K562 (cell line): ENCODE results near the gene KCNH3. TPM values are rescaled to one million over a fixed set of nuclear protein-coding genes. Genes with fewer than 3 reads are reported as not detected.
A peak's percentile ranks its signal among the peaks of the same experiment; 100 is the strongest.

Experiments used
- CREB1 ChIP-seq, 2 experiments: sonication (generic) in 1 of 2; formaldehyde crosslinking in 1 of 2; IDR thresholded peaks; 2 replicates each; pipeline versions ENCODE4 v1.6.1 to v1.8.0; 2012 to 2022; ENCODE audit warnings: inconsistent platforms in 1 of 2, mild to moderate bottlenecking in 1 of 2, missing genetic modification reagents in 1 of 2, moderate library complexity in 1 of 2
- EWSR1 ChIP-seq: fragments of 450-650 bp; IDR thresholded peaks from 2 replicates; pipeline ENCODE4 v1.6.1; 2018; ENCODE audit warnings: borderline replicate concordance, mild to moderate bottlenecking, low read depth, moderate library complexity; ENCODE audit not compliant: partially characterized antibody
- GABPA ChIP-seq: fragments of 200-800 bp; sonication (Bioruptor generic); conservative IDR thresholded peaks from 2 replicates; pipeline ENCODE4 v1.6.1; 2016; ENCODE audit warnings: low read depth, missing genetic modification characterization, missing compliant biosample characterization
- GTF2E2 ChIP-seq: fragments of 200-800 bp; sonication (Bioruptor generic); IDR thresholded peaks from 2 replicates; pipeline ENCODE4 v1.6.1; 2016; ENCODE audit warnings: missing genetic modification characterization, missing compliant biosample characterization
- HDAC3 ChIP-seq: fragments of 450-650 bp; IDR thresholded peaks from 2 replicates; pipeline ENCODE4 v1.6.1; 2018; ENCODE audit warnings: borderline replicate concordance, mild to moderate bottlenecking, moderate library complexity; ENCODE audit not compliant: partially characterized antibody
- MBD2 ChIP-seq: sonication (generic); IDR thresholded peaks from 2 replicates; pipeline ENCODE4 v1.6.1; 2016; ENCODE audit warnings: low read depth, borderline replicate concordance
- MEIS2 ChIP-seq: fragments of 450-650 bp; IDR thresholded peaks from 2 replicates; pipeline ENCODE4 v1.6.1; 2014; ENCODE audit warnings: mild to moderate bottlenecking; ENCODE audit not compliant: partially characterized antibody
- NFRKB ChIP-seq: fragments of 450-650 bp; IDR thresholded peaks from 2 replicates; pipeline ENCODE4 v1.6.1; 2016; ENCODE audit warnings: low read depth
- NR2C1 ChIP-seq, 2 experiments: fragments of 450-650 bp; IDR thresholded peaks; 2 replicates each; pipeline ENCODE4 v1.6.1; 2017; ENCODE audit warnings: mild to moderate bottlenecking in 2 of 2, antibody characterized with exemption in 1 of 2, inconsistent platforms in 1 of 2, missing compliant biosample characterization in 1 of 2, missing genetic modification characterization in 1 of 2
- OTX1 ChIP-seq: fragments of 450-650 bp; formaldehyde crosslinking; IDR thresholded peaks from 2 replicates; pipeline ENCODE4 v1.4.0; 2022; ENCODE audit warnings: mild to moderate bottlenecking
- POLR2H ChIP-seq: IDR thresholded peaks from 2 replicates; pipeline ENCODE4 v1.6.1; 2016; ENCODE audit warnings: missing genetic modification characterization, low read depth, mild to moderate bottlenecking, control low read depth, missing compliant biosample characterization, moderate library complexity
- RFX1 ChIP-seq: fragments of 450-650 bp; IDR thresholded peaks from 2 replicates; pipeline ENCODE4 v1.6.1; 2016; ENCODE audit warnings: mild to moderate bottlenecking, moderate library complexity
- TBP ChIP-seq: optimal IDR thresholded peaks from 2 replicates; pipeline ENCODE3; 2011; ENCODE audit warnings: low read depth, low read length, improper control_type of control experiment
- TEAD1 ChIP-seq, 2 experiments: fragments of 450-650 bp in 1 of 2; sonication (generic) in 1 of 2; formaldehyde crosslinking; IDR thresholded peaks; 2 replicates each; pipeline versions ENCODE4 v1.4.0 to v1.8.0; 2020 to 2022; ENCODE audit warnings: mild to moderate bottlenecking in 2 of 2, missing genetic modification reagents in 1 of 2
- TEAD4 ChIP-seq, 2 experiments: sonication (generic) in 1 of 2; formaldehyde crosslinking in 1 of 2; IDR thresholded peaks; 2 replicates each; pipeline versions ENCODE4 v1.6.1 to v1.8.0; 2012 to 2022; ENCODE audit warnings: borderline replicate concordance in 1 of 2, inconsistent platforms in 1 of 2, low read length in 1 of 2, mild to moderate bottlenecking in 1 of 2, missing genetic modification reagents in 1 of 2
- polyA plus RNA-seq, 8 experiments: library from polyadenylated mRNA; depleted of rRNA in 4 of 8; stranded (reverse) in 5 of 8; unstranded in 3 of 8; fragments of >200 nt; fragmentation: Nextera tagmentation in 2 of 8; fragmentation: Illumina TruSeq in 1 of 8; extraction: Ambion mirVana in 2 of 8; extraction: Trizol in 1 of 8; gene quantifications; 2 replicates each; pipeline versions ENCODE4 v1.2.1 to v1.2.3, GENCODE V29; 2011 to 2014; ENCODE audit warnings: inconsistent platforms in 1 of 8, missing spikeins in 1 of 8
- total RNA-seq, 7 experiments: library from RNA; depleted of rRNA in 6 of 7; stranded (reverse); fragments of >200 nt in 6 of 7; fragmentation: Illumina TruSeq in 2 of 7; extraction: Trizol in 2 of 7; gene quantifications; 2 replicates each; pipeline versions ENCODE4 v1.2.1 to v1.2.3, GENCODE V29; 2011 to 2021; ENCODE audit warnings: low replicate concordance in 1 of 7
- TF ChIP-seq, protein P1 (sequence below): sonication (generic); formaldehyde crosslinking; IDR thresholded peaks from 2 replicates; pipeline ENCODE4 v1.8.0; 2022; ENCODE audit warnings: mild to moderate bottlenecking, missing genetic modification reagents
- TF ChIP-seq, protein P2 (sequence below): sonication (generic); formaldehyde crosslinking; IDR thresholded peaks from 2 replicates; pipeline ENCODE4 v1.8.0; 2023; ENCODE audit warnings: mild to moderate bottlenecking, missing genetic modification reagents

Gene KCNH3
- total and polyA plus RNA-seq, 9 of the 15 experiments (the other 6 are each of a cell fraction or from before 2014, with no cell fraction given): 0.01 to 0.09 TPM; not detected in 7

DNA sequence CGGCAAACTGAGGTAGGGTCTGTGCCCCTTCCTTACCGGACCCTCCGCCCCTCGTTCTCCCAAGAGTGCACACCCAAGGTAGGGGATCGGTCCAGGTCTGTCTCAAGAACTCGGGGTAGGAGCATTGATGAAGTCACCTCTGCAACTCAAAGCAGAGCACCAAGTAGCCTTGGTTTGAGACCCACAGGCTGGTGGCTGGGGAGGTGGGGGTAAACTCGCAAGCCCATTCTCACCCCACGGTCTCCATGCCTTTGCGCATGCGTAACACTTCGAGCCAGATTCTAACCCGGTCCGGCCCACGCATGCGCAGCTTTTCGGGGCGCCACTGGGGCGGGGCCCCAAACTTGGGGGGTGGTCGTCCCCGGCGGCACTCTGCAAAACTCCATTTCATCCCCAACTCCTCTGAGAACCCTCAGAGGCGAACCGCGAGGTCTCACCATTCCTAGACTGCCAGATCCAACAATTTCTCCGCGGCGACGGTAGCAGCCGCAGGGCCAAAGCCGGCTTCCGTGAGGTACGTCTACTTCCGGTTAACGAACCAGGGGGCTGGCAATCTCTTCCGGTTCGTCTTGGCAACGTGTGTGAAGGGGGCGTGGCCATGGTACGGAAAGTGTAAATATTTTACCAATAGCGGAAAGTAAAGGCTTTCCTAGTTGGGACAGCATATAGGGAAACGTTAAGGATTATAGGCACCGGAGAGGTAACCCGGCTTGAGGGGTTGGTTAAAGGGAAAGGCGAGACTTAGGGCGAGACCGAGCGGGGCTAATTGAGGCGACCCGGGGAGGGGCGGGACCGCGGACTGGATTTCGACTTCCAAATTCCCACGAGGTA lies 29.0 kb downstream of the KCNH3 start, which contains the start of gene MCRS1 (continued):
- no peak for TF ChIP-seq OTX1
- TF ChIP-seq TEAD1 (CRISPR knock-in tag; IDR thresholded peaks at IDR 0.05): peak in 1 of 2 experiments; percentile 90; a peak in 2 of 4 replicates
- TF ChIP-seq CREB1 (IDR thresholded peaks at IDR 0.05): no peak; the same call in 1 of the 2 replicates
- TF ChIP-seq CREB1 (CRISPR knock-in tag; IDR thresholded peaks at IDR 0.05): peak; percentile 67; the same call in 1 of the 2 replicates
- TF ChIP-seq EWSR1: no peak
- peak; percentile 100 for TF ChIP-seq GABPA
- peak; percentile 85 for TF ChIP-seq TBP
- 0 out of 2 replicates have a peak, but pooled peaks have one; percentile 48 for TF ChIP-seq GTF2E2 (tag)
- peak; percentile 100 for TF ChIP-seq NR2C1 (IDR thresholded peaks at IDR 0.05)
- peak; percentile 100 for TF ChIP-seq NR2C1 (tag; IDR thresholded peaks at IDR 0.05)
- TF ChIP-seq MBD2: peak; percentile 78; the same call in 1 of the 2 replicates
- peak; percentile 83 for TF ChIP-seq POLR2H (tag)
- TF ChIP-seq, protein P1, sequence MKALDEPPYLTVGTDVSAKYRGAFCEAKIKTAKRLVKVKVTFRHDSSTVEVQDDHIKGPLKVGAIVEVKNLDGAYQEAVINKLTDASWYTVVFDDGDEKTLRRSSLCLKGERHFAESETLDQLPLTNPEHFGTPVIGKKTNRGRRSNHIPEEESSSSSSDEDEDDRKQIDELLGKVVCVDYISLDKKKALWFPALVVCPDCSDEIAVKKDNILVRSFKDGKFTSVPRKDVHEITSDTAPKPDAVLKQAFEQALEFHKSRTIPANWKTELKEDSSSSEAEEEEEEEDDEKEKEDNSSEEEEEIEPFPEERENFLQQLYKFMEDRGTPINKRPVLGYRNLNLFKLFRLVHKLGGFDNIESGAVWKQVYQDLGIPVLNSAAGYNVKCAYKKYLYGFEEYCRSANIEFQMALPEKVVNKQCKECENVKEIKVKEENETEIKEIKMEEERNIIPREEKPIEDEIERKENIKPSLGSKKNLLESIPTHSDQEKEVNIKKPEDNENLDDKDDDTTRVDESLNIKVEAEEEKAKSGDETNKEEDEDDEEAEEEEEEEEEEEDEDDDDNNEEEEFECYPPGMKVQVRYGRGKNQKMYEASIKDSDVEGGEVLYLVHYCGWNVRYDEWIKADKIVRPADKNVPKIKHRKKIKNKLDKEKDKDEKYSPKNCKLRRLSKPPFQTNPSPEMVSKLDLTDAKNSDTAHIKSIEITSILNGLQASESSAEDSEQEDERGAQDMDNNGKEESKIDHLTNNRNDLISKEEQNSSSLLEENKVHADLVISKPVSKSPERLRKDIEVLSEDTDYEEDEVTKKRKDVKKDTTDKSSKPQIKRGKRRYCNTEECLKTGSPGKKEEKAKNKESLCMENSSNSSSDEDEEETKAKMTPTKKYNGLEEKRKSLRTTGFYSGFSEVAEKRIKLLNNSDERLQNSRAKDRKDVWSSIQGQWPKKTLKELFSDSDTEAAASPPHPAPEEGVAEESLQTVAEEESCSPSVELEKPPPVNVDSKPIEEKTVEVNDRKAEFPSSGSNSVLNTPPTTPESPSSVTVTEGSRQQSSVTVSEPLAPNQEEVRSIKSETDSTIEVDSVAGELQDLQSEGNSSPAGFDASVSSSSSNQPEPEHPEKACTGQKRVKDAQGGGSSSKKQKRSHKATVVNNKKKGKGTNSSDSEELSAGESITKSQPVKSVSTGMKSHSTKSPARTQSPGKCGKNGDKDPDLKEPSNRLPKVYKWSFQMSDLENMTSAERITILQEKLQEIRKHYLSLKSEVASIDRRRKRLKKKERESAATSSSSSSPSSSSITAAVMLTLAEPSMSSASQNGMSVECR (CRISPR knock-in tag): peak; percentile 98
- no peak; the same call in 1 of the 2 replicates for TF ChIP-seq TEAD4 (IDR thresholded peaks at IDR 0.05; ENCODE audit: low read length)
- TF ChIP-seq TEAD4 (CRISPR knock-in tag; IDR thresholded peaks at IDR 0.05; ENCODE audit: borderline replicate concordance): no peak; the same call in 1 of the 2 replicates
- TF ChIP-seq MEIS2: peak; percentile 98
- TF ChIP-seq RFX1: peak; percentile 73
- no peak for TF ChIP-seq HDAC3
- TF ChIP-seq, protein P2, sequence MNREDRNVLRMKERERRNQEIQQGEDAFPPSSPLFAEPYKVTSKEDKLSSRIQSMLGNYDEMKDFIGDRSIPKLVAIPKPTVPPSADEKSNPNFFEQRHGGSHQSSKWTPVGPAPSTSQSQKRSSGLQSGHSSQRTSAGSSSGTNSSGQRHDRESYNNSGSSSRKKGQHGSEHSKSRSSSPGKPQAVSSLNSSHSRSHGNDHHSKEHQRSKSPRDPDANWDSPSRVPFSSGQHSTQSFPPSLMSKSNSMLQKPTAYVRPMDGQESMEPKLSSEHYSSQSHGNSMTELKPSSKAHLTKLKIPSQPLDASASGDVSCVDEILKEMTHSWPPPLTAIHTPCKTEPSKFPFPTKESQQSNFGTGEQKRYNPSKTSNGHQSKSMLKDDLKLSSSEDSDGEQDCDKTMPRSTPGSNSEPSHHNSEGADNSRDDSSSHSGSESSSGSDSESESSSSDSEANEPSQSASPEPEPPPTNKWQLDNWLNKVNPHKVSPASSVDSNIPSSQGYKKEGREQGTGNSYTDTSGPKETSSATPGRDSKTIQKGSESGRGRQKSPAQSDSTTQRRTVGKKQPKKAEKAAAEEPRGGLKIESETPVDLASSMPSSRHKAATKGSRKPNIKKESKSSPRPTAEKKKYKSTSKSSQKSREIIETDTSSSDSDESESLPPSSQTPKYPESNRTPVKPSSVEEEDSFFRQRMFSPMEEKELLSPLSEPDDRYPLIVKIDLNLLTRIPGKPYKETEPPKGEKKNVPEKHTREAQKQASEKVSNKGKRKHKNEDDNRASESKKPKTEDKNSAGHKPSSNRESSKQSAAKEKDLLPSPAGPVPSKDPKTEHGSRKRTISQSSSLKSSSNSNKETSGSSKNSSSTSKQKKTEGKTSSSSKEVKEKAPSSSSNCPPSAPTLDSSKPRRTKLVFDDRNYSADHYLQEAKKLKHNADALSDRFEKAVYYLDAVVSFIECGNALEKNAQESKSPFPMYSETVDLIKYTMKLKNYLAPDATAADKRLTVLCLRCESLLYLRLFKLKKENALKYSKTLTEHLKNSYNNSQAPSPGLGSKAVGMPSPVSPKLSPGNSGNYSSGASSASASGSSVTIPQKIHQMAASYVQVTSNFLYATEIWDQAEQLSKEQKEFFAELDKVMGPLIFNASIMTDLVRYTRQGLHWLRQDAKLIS: peak; percentile 89
- 0 out of 2 replicates have a peak, but pooled peaks have one; percentile 18 for TF ChIP-seq NFRKB
